G401.6 (cell line): ENCODE data around the gene HILPDA.
"Not testable (repeated sequence)": the region's sequence is repeated elsewhere in the genome, so short reads cannot be mapped to it uniquely, and the experiment has no call there.

Experiments
- FAIRE-seq: peaks from 2 replicates; lab custom pipeline; 2012; peaks lifted over from hg19 to GRCh38; lab: Jason Lieb, UNC

HILPDA gene

DNA sequence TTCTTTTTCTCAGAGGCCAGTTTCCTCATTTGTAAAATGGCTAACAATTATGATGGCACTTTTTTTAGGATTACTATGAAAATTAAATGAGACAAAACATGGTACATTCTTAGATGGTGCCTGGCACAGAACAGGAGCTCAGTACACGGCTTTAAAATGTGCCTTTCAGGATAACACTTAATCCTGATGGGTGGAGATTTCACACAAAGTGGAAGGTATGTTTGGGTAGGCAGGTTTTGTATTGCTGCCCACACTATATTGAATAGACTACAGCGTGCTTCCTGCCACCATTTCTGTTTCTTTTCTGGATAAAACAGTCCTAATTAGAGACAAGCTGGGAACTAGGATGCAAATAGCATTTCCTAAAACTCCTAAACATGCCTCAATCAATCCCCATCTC, 23.9 kb upstream of the HILPDA start:
- FAIRE-seq, result no peak

DNA sequence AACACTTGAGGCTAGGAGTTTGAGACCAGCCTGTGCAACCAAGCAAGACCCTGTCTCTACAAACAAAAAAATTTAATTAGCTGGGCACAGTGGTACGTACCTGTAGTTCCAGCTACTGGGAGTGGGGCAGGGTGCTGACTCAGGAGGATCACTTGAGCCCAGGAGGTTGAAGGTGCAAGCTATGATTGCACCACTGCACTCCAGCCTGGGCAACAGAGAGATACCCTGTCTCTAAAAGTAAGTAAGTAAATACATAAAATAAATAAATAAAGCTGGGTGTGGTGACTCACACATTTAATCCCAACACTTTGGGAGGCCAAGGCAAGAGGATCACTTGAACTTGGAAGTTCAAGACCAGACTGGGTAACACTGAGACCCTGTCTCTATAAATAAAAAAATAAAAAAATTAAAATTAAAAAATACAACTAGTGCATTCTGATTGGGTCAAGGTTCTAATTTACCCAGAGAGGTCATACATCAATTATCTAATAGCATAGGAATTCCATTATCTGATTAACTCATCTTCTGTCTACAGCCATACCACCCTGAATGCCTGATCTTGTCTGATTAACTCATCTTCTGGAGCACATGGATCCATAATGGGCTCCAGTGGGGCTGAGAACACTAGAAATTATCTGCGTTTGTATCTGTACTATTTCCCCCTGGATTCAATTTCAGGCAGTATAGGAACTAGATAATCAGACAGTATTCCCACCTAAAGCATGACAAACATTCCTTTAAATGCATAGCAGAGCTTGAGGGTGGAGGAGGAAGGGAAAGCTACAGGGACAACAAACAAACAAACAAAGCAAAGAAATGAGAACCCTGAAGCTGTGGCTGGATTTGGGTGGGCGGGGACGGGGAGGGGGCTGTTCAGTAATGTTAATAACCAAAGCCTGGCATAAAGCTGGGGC, 21.0 kb upstream of the HILPDA start:
- FAIRE-seq, result no peak

DNA sequence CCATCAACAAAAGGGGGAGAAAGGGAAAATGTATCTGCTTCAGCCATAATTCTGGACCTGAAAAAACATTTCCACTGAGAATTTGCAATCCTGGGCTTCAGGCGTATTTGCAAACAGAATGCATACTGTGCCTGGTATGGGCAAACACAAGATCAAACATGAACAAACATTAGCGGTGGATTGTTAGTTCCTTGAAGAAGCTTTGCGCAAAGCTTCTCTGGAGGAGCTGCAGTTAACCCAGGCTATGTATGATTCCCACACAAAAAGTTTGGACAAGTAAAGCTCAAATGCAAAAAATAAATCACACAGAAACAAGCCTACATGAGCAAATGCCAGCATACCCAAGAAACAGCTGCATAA, 20.4 kb upstream of the HILPDA start:
- no peak for FAIRE-seq

DNA sequence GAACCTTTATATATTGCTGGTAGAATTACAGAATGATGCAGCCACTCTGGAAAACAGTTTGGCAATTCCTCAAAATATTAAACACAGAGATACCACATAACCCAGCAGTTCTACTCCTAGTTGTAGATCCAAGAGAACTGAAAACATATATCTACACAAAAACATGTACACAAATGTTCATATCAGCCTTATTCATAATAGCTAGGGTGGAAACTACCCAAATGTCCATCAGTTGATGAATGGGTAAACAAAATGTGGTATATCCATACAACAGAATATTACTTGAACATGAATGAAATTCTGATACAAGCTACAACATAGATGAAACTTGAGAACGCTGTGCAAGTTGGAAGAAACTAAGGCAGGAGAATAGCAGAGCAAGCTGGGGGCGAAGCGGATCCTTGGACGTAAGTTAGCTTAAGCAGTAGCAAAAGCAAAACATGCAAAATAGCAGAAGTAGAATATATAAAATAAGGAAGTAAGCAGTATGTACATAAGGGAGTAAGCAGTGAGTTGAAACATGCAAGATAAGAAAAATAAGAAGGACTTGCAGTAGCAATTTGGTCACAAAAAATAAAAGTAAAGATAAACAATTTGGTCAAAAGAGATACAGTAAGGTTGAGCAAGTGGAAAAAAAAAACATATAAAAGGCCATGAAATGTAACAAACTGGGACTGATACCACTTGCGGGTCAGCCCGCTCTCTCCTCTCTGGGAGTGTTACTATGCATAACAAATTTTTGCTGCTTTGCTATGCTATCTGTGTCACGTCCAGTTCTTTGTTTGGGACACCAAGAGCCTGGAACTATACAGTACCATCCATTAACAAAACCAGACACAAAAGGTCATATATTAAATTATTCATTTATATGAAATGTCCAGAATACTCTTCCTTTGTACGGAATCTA, 18.0 kb upstream of the HILPDA start:
- FAIRE-seq, result no peak

GRCh38 chr7:128442356-128442755, 13.3 kb upstream of the HILPDA start:
- FAIRE-seq, result no peak

GRCh38 chr7:128443831-128444600, 11.7 kb upstream of the HILPDA start:
- FAIRE-seq, result no peak

DNA sequence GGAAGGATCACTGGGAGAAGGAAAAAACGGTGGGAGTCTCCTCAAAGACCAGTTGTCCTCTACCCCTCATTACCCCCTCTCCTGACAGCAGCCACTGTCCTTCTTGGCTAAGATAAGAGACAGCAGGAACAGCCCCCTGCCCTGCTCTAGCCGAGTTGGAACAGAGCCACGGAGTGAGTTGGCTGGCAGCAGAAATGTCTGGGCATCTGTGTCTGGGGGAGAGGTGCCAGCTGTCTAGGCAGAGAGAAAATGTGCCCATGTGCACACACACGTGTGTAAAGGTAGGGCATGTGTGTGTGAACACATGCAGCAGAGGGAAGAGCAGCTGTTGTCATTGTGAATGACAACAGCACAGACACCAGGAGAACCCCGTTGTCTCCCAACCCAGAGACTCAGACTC, 9.4 kb upstream of the HILPDA start:
- no peak for FAIRE-seq

DNA sequence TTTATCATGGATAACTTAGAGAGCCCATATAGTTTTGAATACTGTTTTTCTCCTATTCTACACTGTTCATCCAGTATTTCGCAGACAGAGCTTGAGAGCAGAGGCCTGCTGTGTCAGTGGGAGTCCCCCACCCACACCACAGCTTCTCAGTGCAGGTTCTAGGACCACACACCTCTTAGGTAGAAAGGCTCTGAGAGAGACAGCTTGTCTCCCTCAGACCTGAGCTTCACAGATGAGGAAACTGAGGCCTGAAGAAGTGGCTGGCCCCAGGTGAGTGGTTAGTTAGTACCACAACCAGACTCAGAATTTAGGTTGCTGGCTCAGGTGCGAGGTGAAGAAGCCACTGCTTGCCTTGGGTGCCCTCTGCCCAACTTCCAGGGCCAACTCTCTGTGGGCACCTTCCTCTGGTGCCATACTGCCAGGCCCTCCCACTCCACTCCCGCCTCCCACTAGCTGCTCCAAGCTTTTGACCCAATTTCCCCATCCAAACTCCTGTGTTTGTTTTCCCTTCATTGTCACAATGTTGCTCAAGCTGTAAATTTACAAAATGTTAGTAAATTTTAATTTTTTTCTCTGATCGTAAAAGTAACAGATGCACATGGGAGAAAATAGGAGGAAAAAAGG, 7.6 kb upstream of the HILPDA start:
- no peak for FAIRE-seq

GRCh38 chr7:128448751-128449302, 6.9 kb upstream of the HILPDA start:
- no peak for FAIRE-seq

- FAIRE-seq, result no peak
Measured at GRCh38 chr7:128450409-128450808, 5.3 kb upstream of the HILPDA start.

DNA sequence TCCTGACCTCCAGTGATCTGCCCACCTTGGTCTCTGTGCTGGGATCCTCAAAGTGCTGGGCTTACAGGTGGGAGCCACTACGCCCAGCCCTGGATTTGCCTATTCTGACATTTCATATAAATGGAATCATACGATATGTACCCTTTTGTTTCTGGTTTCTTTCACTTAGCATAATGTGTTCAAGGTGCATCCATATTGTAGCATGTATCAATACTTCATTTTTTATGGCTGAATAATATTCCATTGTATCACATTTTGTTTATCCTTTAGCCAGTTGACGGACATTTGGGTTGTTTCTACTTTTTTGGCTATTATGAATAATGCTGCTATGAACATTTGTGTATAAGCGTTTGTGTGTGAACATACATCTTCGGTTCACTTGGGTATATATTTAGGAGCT, 4.8 kb upstream of the HILPDA start:
- FAIRE-seq, result no peak

- no peak for FAIRE-seq
Measured at GRCh38 chr7:128452552-128452951, 3.1 kb upstream of the HILPDA start.

- FAIRE-seq, result no peak
Measured at GRCh38 chr7:128453836-128454804, 1.6 kb upstream of the HILPDA start.

GRCh38 chr7:128454808-128455542, 703 bp upstream of the HILPDA start:
- no peak for FAIRE-seq

DNA sequence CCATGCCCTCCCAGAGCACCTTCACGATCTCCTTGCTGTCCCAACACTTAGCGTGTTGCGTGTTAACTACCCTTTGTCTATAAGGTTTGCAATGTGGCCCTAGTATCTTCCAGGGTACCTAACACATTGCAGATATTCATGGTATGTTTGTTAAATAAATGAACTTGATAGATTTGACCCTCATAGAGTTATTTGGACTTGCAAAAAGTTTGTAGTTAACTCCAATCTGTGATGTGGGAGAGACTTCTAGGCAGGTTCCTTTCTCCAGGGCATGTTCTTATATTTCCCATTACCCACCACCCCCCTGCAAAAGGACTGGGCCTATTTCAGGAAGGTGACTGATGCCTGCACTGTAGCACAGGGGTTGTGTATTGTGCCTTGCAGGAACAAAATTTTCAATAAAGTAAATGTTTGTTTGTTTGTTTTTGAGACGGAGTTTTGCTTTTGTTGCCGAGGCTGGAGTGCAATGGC, 612 bp downstream of the HILPDA start:
- no peak for FAIRE-seq

DNA sequence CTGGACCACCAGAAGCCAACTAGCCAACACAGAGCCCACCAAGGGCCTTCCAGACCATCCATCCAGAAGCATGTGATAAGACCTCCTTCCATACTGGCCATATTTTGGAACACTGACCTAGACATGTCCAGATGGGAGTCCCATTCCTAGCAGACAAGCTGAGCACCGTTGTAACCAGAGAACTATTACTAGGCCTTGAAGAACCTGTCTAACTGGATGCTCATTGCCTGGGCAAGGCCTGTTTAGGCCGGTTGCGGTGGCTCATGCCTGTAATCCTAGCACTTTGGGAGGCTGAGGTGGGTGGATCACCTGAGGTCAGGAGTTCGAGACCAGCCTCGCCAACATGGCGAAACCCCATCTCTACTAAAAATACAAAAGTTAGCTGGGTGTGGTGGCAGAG, 1.7 kb downstream of the HILPDA start:
- FAIRE-seq, result not testable (repeated sequence)

DNA sequence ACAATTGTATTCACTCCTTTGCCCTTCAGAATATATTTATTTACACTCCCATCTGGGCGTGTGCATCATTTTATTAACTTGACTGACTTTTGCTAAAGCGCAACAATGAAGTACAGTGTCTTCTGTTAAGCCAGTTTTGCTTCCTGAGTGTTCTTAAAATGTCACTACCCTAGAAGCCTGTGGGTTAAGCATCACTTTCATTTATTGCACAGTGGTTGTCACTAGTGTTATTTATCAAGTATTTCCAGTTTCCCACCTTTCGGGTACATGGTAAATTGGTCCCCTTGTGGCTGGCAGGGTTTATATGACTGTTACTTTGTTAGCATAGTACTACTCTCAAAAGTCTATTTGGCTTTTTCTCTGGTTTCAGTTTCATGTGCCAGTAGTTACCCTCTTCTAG, 3.3 kb downstream of the HILPDA start:
- FAIRE-seq, result no peak

DNA sequence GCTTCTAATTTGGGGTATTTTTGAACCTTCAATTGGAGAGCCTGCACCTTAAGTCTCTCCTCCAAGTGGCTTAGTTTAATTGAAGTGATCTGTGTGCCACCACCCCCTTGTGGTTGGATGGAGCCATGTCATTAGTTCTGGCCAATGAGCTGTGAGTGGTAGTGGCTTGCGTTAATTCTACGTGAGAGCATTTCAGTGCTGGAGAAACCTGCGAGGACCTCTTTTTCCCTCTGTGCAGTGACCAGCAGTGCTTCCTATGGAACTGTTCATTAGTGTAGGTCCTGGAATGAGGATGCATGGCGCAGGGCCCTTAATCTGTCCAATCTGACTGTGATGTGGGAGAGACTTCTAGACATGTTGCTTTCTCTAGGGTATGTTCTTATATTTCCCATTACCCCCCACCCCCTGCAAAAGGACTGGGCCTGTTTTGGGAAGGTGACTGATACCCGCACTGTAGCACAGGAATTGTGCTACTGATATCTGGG, 3.8 kb downstream of the HILPDA start:
- FAIRE-seq, result peak; percentile 25

DNA sequence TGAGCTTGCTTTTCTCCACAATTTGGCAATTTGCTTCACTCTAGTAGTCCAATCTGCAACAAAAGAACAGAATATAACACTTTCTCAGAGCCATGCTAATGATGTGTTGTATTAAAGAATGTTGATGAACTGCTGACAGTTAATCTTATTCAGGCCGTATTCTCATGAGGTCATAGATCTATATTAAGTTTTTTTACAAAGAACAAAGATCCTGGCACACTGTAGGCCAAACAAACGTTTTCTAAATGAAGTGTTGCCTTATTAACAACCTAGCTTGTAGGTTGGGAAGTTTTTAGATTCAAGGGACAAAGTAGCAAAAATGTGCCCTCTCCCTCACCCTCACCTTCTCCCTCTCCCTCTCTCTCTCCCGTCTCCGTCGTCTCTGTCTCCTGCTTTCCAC, 6.8 kb downstream of the HILPDA start:
- FAIRE-seq, result no peak

DNA sequence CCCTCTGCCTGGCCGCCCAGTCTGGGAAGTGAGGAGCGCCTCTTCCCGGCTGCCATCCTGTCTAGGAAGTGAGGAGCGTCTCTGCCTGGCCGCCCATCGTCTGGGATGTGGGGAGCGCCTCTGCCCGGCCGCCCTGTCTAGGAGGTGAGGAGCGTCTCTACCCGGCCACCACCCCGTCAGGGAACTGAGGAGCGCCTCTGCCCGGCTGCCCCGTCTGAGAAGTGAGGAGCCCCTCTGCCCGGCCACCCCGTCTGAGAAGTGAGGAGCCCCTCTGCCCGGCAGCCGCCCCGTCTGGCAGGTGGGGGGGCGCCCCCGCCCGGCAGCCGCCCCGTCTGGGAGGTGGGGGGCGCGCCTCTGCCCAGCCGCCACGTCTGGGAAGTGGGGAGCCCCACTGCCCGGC, 7.7 kb downstream of the HILPDA start:
- FAIRE-seq, result not testable (repeated sequence)
